ENCODE data around the gene GGT1. TPM values are rescaled to one million over a fixed set of nuclear protein-coding genes. Genes with fewer than 3 reads are reported as not detected.
"Not testable (repeated sequence)": the region's sequence is repeated elsewhere in the genome, so short reads cannot be mapped to it uniquely, and the experiment has no call there.

The GGT1 gene
- total RNA-seq (1 to 10 TPM; 2.9 to 5.4 (median 3.7) TPM), polyA plus RNA-seq (10 to 100 TPM; 12.6 to 33.1 (median 26.7) TPM)

GRCh38 chr22:24602847-24603769 lies at the start of gene GGT1:
TSS of gene GGT1 (plus strand) at chr22:24603193. CDS start at chr22:24611082, 7,889 bp downstream.
- WGBS, 2 donors, result 47 to 68% methylated on average over 22 of the region's 22 CpGs
- intact Hi-C loops (cut with DNase I); DNase-seq; H3K27me3 ChIP-seq; H3K36me3 ChIP-seq; H3K9me3 ChIP-seq: not testable (repeated sequence)
- peaks cover 0 to 20% (median 17%) of the 10 kb centered on the region in 4 donors for H3K4me1 ChIP-seq
- H3K4me3 ChIP-seq, result peak within 1 kb of the TSS in 3 of 4 donors; percentile 13 to 29 (median 15)
- H3K27ac ChIP-seq, result peak within 1 kb of the TSS in 3 of 4 donors; percentile 10 to 56 (median 38)

- TF ChIP-seq POLR2AphosphoS5 (IDR thresholded peaks at IDR 0.05) (peak in 1 of 4 donors; percentile 25), POLR2A (IDR thresholded peaks at IDR 0.05) (no peak), EP300 (IDR thresholded peaks at IDR 0.05) (no peak), CTCF (IDR thresholded peaks at IDR 0.05) (no peak)
- intact Hi-C loops (cut with DNase I), result loop anchor here (2.0 kb wide), 1 partner anchor 39 kb away; the partner anchor contains the start of gene LRRC75B
- H3K9me3 ChIP-seq, result no peaks in the 10 kb centered on the region
- peak; percentile 70 for DNase-seq
- peak overlapping the region; percentile 99 for H3K27ac ChIP-seq
- H3K4me3 ChIP-seq, result peak overlapping the region; percentile 91 to 99 (median 94)
- peaks cover 0 to 51% (median 43%) of the 10 kb centered on the region in 4 donors for H3K4me1 ChIP-seq
- no peaks in the 10 kb centered on the region for H3K27me3 ChIP-seq
- 11 to 45% methylated on average over 12 of the region's 12 CpGs for WGBS, 2 donors
- H3K36me3 ChIP-seq, result peaks cover 0 to 16% (median 7%) of the 10 kb centered on the region in 4 donors
These were observed 49.2 kb upstream of the GGT1 start for GRCh38 chr22:24553597-24554312.

GRCh38 chr22:24554313-24555164 lies 48.5 kb upstream of the GGT1 start, which contains the start of gene GUCD1:
TSS of gene GUCD1 (minus strand) at chr22:24555138. CDS start at chr22:24554991, 147 bp downstream.
- Histone ChIP-seq H3K4me3 (peak within 1 kb of the TSS; percentile 91 to 99 (median 94)), H3K36me3 (peaks cover 0 to 22% (median 10%) of the 10 kb centered on the region in 4 donors), H3K9me3 (no peaks in the 10 kb centered on the region), H3K4me1 (peaks cover 0 to 51% (median 47%) of the 10 kb centered on the region in 4 donors), H3K27ac (peak within 1 kb of the TSS; percentile 99), H3K27me3 (no peaks in the 10 kb centered on the region)
- no peak for DNase-seq
- WGBS, 2 donors, result 0 to 1% methylated on average over 64 of the region's 64 CpGs
- intact Hi-C loops (cut with DNase I), result loop anchor here (2.0 kb wide), 1 partner anchor 38 kb away; the partner anchor contains the start of gene LRRC75B
- TF ChIP-seq POLR2AphosphoS5 (IDR thresholded peaks at IDR 0.05) (peak; percentile 76 to 90 (median 82)), CTCF (IDR thresholded peaks at IDR 0.05) (no peak), POLR2A (IDR thresholded peaks at IDR 0.05) (peak; percentile 51 to 81), EP300 (IDR thresholded peaks at IDR 0.05) (no peak)

GRCh38 chr22:24555165-24556039 lies 47.6 kb upstream of the GGT1 start, which contains the start of gene SNRPD3:
TSS of gene SNRPD3 (plus strand) at chr22:24555999. CDS start at chr22:24557675, 1,676 bp downstream.
- H3K4me3 ChIP-seq, result peak within 1 kb of the TSS; percentile 91 to 99 (median 94)
- intact Hi-C loops (cut with DNase I), result loop anchor here (2.0 kb wide), 1 partner anchor 37 kb away; the partner anchor contains the start of gene LRRC75B
- H3K9me3 ChIP-seq, result no peaks in the 10 kb centered on the region
- H3K36me3 ChIP-seq, result peaks cover 0 to 30% (median 10%) of the 10 kb centered on the region in 4 donors
- H3K4me1 ChIP-seq, result peaks cover 0 to 51% (median 46%) of the 10 kb centered on the region in 4 donors
- no peaks in the 10 kb centered on the region for H3K27me3 ChIP-seq
- H3K27ac ChIP-seq, result peak within 1 kb of the TSS; percentile 99
- TF ChIP-seq POLR2A (IDR thresholded peaks at IDR 0.05) (peak; percentile 32 to 36), EP300 (IDR thresholded peaks at IDR 0.05) (peak in 1 of 4 donors; percentile 66), POLR2AphosphoS5 (IDR thresholded peaks at IDR 0.05) (peak; percentile 78 to 92 (median 85)), CTCF (IDR thresholded peaks at IDR 0.05) (peak in 3 of 4 experiments; percentile 35 to 47 (median 42))
- WGBS, 2 donors, result 0% methylated on average over 59 of the region's 59 CpGs
- peak; percentile 100 for DNase-seq
